Activated CD8-positive, alpha-beta T cell treated with anti-CD3 and anti-CD28 coated beads for 36 hours (primary cell): Measurements from ENCODE around the gene CD200R1. TPM values are rescaled to one million over a fixed set of nuclear protein-coding genes. Genes with fewer than 3 reads are reported as not detected.

Experiments used
- ATAC-seq: fragments of 200-7000 bp; cut with Tn5 transposase; one replicate; pipeline ENCODE4 v1.10.0; 2021; ENCODE audit warnings: mild to moderate bottlenecking, moderate library complexity
- CTCF ChIA-PET: fragments of 350-600 bp; sonication (Branson Sonifier 250); formaldehyde crosslinking; loops from one replicate; lab custom pipeline; 2021; ENCODE audit warnings: antibody characterized with exemption; lab: Charles Lee
- POLR2A ChIA-PET: fragments of 350-600 bp; sonication (Branson Sonifier 250); formaldehyde crosslinking; loops from one replicate; lab custom pipeline; 2021; ENCODE audit warnings: antibody characterized with exemption; lab: Charles Lee
- DNase-seq: peaks from one replicate; pipeline ENCODE4 v3.0.0-alpha.2; 2020
- H3K27ac Mint-ChIP-seq: one replicate; pipeline ENCODE4 v1.8.0; 2021; ENCODE audit warnings: mild to moderate bottlenecking, mixed read lengths
- H3K27me3 Mint-ChIP-seq: one replicate; pipeline ENCODE4 v1.8.0; 2021; ENCODE audit warnings: mixed read lengths
- H3K36me3 Mint-ChIP-seq: one replicate; pipeline ENCODE4 v1.8.0; 2021; ENCODE audit warnings: low read depth, mixed read lengths
- H3K4me1 Mint-ChIP-seq: one replicate; pipeline ENCODE4 v1.8.0; 2021; ENCODE audit warnings: low read depth, mixed read lengths
- H3K4me3 Mint-ChIP-seq: one replicate; pipeline ENCODE4 v1.8.0; 2021; ENCODE audit warnings: mild to moderate bottlenecking, moderate library complexity, mixed read lengths
- H3K9me3 Mint-ChIP-seq: one replicate; pipeline ENCODE4 v1.8.0; 2021; ENCODE audit warnings: mixed read lengths
- intact Hi-C: fragments of 100-400 bp; cut with micrococcal nuclease; formaldehyde crosslinking; loops from one replicate; pipeline ENCODE4 v1.10.0; 2022
- total RNA-seq, 2 experiments: library from RNA; stranded (reverse); gene quantifications; one replicate each; pipeline ENCODE4 v1.2.3, GENCODE V29; 2021
- TF ChIP-seq, protein P1 (sequence below): fragments of 200-600 bp; IDR thresholded peaks from one replicate; pipeline ENCODE4 v1.8.0; 2022; ENCODE audit warnings: antibody characterized with exemption, mild to moderate bottlenecking

Gene CD200R1
- total RNA-seq, 2 experiments from 2014 or later, result 1.4 to 1.8 TPM

DNA sequence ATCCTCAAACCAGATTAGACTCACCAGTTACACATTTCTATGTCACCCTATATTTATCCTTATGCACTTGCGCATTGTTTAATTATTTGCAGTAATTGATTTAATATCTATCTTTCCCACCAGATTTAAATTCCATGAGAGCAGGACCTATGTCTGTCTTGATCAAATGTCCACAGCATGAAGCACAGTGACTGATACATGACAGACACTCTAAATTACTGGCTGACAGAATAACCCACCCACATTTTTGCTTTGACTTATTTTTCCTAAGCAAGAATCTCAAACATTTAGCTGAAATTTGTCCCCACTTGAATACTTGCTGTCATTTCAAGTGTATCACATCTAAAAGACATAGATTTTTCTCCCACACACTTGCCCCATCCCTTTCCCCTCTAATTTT lies 7.5 kb downstream of the CD200R1 start:
- Mint-ChIP-seq H3K9me3 (peaks cover 26% of the 10 kb centered on the region), H3K27ac (peak overlapping the region; percentile 19), H3K36me3 (peaks cover 33% of the 10 kb centered on the region), H3K4me1 (peaks cover 50% of the 10 kb centered on the region), H3K4me3 (no peak overlapping the region), H3K27me3 (no peaks in the 10 kb centered on the region)
- intact Hi-C loops, result no loop called here
- ChIA-PET POLR2A (no interaction called here), CTCF (interaction anchor here (0.6 to 4.2 kb wide), 5 partner anchors 8 to 232 kb away, joined by 3 to 16 read pairs (median 4); partner anchors contain the start of gene CD200R1)
- ATAC-seq (no peak), DNase-seq (no peak)
- TF ChIP-seq, protein P1, sequence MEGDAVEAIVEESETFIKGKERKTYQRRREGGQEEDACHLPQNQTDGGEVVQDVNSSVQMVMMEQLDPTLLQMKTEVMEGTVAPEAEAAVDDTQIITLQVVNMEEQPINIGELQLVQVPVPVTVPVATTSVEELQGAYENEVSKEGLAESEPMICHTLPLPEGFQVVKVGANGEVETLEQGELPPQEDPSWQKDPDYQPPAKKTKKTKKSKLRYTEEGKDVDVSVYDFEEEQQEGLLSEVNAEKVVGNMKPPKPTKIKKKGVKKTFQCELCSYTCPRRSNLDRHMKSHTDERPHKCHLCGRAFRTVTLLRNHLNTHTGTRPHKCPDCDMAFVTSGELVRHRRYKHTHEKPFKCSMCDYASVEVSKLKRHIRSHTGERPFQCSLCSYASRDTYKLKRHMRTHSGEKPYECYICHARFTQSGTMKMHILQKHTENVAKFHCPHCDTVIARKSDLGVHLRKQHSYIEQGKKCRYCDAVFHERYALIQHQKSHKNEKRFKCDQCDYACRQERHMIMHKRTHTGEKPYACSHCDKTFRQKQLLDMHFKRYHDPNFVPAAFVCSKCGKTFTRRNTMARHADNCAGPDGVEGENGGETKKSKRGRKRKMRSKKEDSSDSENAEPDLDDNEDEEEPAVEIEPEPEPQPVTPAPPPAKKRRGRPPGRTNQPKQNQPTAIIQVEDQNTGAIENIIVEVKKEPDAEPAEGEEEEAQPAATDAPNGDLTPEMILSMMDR, result no peak

GRCh38 chr3:112966633-112967032 lies 8.3 kb downstream of the CD200R1 start:
- ATAC-seq, result no peak
- no peak overlapping the region for H3K4me3 Mint-ChIP-seq
- peaks cover 37% of the 10 kb centered on the region for H3K36me3 Mint-ChIP-seq
- TF ChIP-seq, protein P1, result no peak
- CTCF ChIA-PET, result interaction anchor here (1.0 to 4.2 kb wide), 5 partner anchors 9 to 232 kb away, joined by 3 to 16 read pairs (median 5); partner anchors contain the start of gene CD200R1
- DNase-seq, result no peak
- no peaks in the 10 kb centered on the region for H3K27me3 Mint-ChIP-seq
- H3K27ac Mint-ChIP-seq, result peak overlapping the region; percentile 1
- POLR2A ChIA-PET, result interaction anchor here (0.8 to 1.2 kb wide), 2 partner anchors 18 to 38 kb away, joined by 3 read pairs; no protein-coding TSS in a partner anchor
- intact Hi-C loops, result no loop called here
- H3K4me1 Mint-ChIP-seq, result peaks cover 47% of the 10 kb centered on the region
- peaks cover 31% of the 10 kb centered on the region for H3K9me3 Mint-ChIP-seq

DNA sequence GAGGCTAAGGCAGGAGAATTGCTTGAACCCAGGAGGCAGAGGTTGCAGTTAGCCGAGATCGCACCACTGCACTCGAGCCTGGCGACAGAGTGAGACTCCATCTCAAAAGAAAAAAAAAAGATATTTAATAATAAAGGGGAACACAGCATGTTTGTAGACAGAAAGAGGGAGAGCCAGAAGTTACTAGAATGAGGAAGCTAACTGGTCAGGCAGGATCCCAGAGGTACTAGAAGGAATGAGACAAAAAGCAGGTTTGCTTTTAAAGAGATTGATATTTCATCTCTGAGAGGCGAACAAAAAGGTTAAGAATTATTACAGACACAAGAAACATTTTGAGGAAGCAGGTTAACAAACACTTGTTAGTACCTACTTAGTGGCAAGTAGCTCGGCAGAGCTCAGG lies 9.2 kb downstream of the CD200R1 start:
- no peak overlapping the region for H3K27ac Mint-ChIP-seq
- peaks cover 39% of the 10 kb centered on the region for H3K36me3 Mint-ChIP-seq
- H3K4me1 Mint-ChIP-seq, result peaks cover 44% of the 10 kb centered on the region
- ChIA-PET POLR2A (interaction anchor here (0.8 to 1.2 kb wide), 2 partner anchors 19 to 39 kb away, joined by 3 read pairs; no protein-coding TSS in a partner anchor), CTCF (interaction anchor here (0.8 to 4.2 kb wide), 6 partner anchors 10 to 323 kb away, joined by 3 to 16 read pairs (median 4); partner anchors contain the start of gene CD200R1)
- DNase-seq, result no peak
- TF ChIP-seq, protein P1, result no peak
- intact Hi-C loops, result no loop called here
- H3K4me3 Mint-ChIP-seq, result no peak overlapping the region
- ATAC-seq, result no peak
- H3K9me3 Mint-ChIP-seq, result peaks cover 32% of the 10 kb centered on the region
- H3K27me3 Mint-ChIP-seq, result no peaks in the 10 kb centered on the region

- intact Hi-C loops, result no loop called here
Observed at GRCh38 chr3:112963683-112964082, 11.2 kb downstream of the CD200R1 start.

More at GRCh38 chr3:112963683-112964082, 11.2 kb downstream of the CD200R1 start:
- Mint-ChIP-seq H3K4me3 (no peak overlapping the region), H3K9me3 (peaks cover 32% of the 10 kb centered on the region), H3K27ac (no peak overlapping the region), H3K27me3 (no peaks in the 10 kb centered on the region), H3K4me1 (peaks cover 43% of the 10 kb centered on the region), H3K36me3 (peaks cover 39% of the 10 kb centered on the region)
- ChIA-PET POLR2A (no interaction called here), CTCF (interaction anchor here (4.2 kb wide), 1 partner anchor 15 kb away, joined by 16 read pairs; no protein-coding TSS in a partner anchor)
- ATAC-seq, result no peak
- no peak for DNase-seq
- TF ChIP-seq, protein P1, result no peak
